Measurements from ENCODE around the gene PLOD1. TPM values are rescaled to one million over a fixed set of nuclear protein-coding genes. Genes with fewer than 3 reads are reported as not detected.

PLOD1 gene
- total RNA-seq, 2 donors from 2014 or later, result 73.6 to 80.2 TPM

- no peak for TF ChIP-seq POLR2AphosphoS5 (IDR thresholded peaks at IDR 0.05)
- no peak for TF ChIP-seq POLR2A (IDR thresholded peaks at IDR 0.05)
- TF ChIP-seq CTCF (IDR thresholded peaks at IDR 0.05), result no peak
- Histone ChIP-seq H3K9me3 (no peaks in the 10 kb centered on the region), H3K4me1 (replicated peaks) (no peaks in the 10 kb centered on the region), H3K36me3 (peaks cover 0 to 3% of the 10 kb centered on the region in 2 donors), H3K4me3 (no peak overlapping the region), H3K27ac (no peak overlapping the region), H3K27me3 (replicated peaks; ENCODE audit: insufficient read depth) (no peaks in the 10 kb centered on the region)
- DNase-seq (ENCODE audit: low spot score), result no peak
- 94% methylated on average over 6 of the region's 6 CpGs for WGBS
- intact Hi-C loops (cut with DNase I), result no loop called here
Measured at GRCh38 chr1:11948822-11949458, 14.4 kb downstream of the PLOD1 start.

GRCh38 chr1:11951901-11952300 lies 17.4 kb downstream of the PLOD1 start:
- H3K27ac ChIP-seq, result no peak overlapping the region
- H3K4me1 ChIP-seq (replicated peaks), result no peaks in the 10 kb centered on the region
- H3K27me3 ChIP-seq (replicated peaks; ENCODE audit: insufficient read depth), result no peaks in the 10 kb centered on the region
- WGBS, result 90% methylated on average over 2 of the region's 2 CpGs
- no peaks in the 10 kb centered on the region for H3K9me3 ChIP-seq
- H3K36me3 ChIP-seq, result peaks cover 2 to 3% of the 10 kb centered on the region in 2 donors
- TF ChIP-seq POLR2A (IDR thresholded peaks at IDR 0.05), result no peak
- no peak for TF ChIP-seq CTCF (IDR thresholded peaks at IDR 0.05)
- TF ChIP-seq POLR2AphosphoS5 (IDR thresholded peaks at IDR 0.05), result no peak
- intact Hi-C loops (cut with DNase I), result no loop called here
- H3K4me3 ChIP-seq, result no peak overlapping the region
- no peak for DNase-seq (ENCODE audit: low spot score)

- Histone ChIP-seq H3K9me3 (no peaks in the 10 kb centered on the region), H3K27ac (no peak overlapping the region), H3K36me3 (peaks cover 3 to 6% of the 10 kb centered on the region in 2 donors), H3K4me3 (no peak overlapping the region), H3K27me3 (replicated peaks; ENCODE audit: insufficient read depth) (no peaks in the 10 kb centered on the region), H3K4me1 (replicated peaks) (no peaks in the 10 kb centered on the region)
- no peak for TF ChIP-seq POLR2AphosphoS5 (IDR thresholded peaks at IDR 0.05)
- TF ChIP-seq POLR2A (IDR thresholded peaks at IDR 0.05), result no peak
- TF ChIP-seq CTCF (IDR thresholded peaks at IDR 0.05), result no peak
- DNase-seq (ENCODE audit: low spot score), result no peak
- intact Hi-C loops (cut with DNase I), result no loop called here
- WGBS, result 95% methylated on average over 11 of the region's 11 CpGs
Measured at GRCh38 chr1:11952455-11953109, 18.1 kb downstream of the PLOD1 start.

- intact Hi-C loops (cut with DNase I), result no loop called here
- H3K27ac ChIP-seq, result no peak overlapping the region
- no peak overlapping the region for H3K4me3 ChIP-seq
- H3K36me3 ChIP-seq, result peaks cover 4 to 6% of the 10 kb centered on the region in 2 donors
- no peaks in the 10 kb centered on the region for H3K4me1 ChIP-seq (replicated peaks)
- no peaks in the 10 kb centered on the region for H3K9me3 ChIP-seq
- WGBS, result 86% methylated on average over 6 of the region's 6 CpGs
- DNase-seq (ENCODE audit: low spot score), result no peak
- no peaks in the 10 kb centered on the region for H3K27me3 ChIP-seq (replicated peaks; ENCODE audit: insufficient read depth)
- TF ChIP-seq CTCF (IDR thresholded peaks at IDR 0.05) (no peak), POLR2A (IDR thresholded peaks at IDR 0.05) (no peak)
Measured at GRCh38 chr1:11955221-11955620, 20.7 kb downstream of the PLOD1 start.

- TF ChIP-seq CTCF (IDR thresholded peaks at IDR 0.05) (no peak), POLR2AphosphoS5 (IDR thresholded peaks at IDR 0.05) (no peak), POLR2A (IDR thresholded peaks at IDR 0.05) (no peak)
- Histone ChIP-seq H3K9me3 (no peaks in the 10 kb centered on the region), H3K36me3 (peaks cover 2 to 6% of the 10 kb centered on the region in 2 donors), H3K27me3 (replicated peaks; ENCODE audit: insufficient read depth) (no peaks in the 10 kb centered on the region), H3K27ac (no peak overlapping the region), H3K4me3 (no peak overlapping the region), H3K4me1 (replicated peaks) (no peaks in the 10 kb centered on the region)
- 90% methylated on average over 5 of the region's 5 CpGs for WGBS
- no peak for DNase-seq (ENCODE audit: low spot score)
- intact Hi-C loops (cut with DNase I), result no loop called here
Measured at GRCh38 chr1:11957398-11957797, 22.9 kb downstream of the PLOD1 start.
